GM18519 (cell line): ENCODE data around the gene FAM156B.
"Not testable (repeated sequence)": the region's sequence is repeated elsewhere in the genome, so short reads cannot be mapped to it uniquely, and the experiment has no call there.

ENCODE experiments used
- ATAC-seq: cut with Tn5 transposase; IDR thresholded peaks from one replicate; pipeline ENCODE4 v1.9.1; 2021; ENCODE audit warnings: mild to moderate bottlenecking, moderate library complexity; ENCODE audit not compliant: unreplicated experiment, low FRiP score

Gene FAM156B, protein sequence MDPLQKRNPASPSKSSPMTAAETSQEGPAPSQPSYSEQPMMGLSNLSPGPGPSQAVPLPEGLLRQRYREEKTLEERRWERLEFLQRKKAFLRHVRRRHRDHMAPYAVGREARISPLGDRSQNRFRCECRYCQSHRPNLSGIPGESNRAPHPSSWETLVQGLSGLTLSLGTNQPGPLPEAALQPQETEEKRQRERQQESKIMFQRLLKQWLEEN

DNA sequence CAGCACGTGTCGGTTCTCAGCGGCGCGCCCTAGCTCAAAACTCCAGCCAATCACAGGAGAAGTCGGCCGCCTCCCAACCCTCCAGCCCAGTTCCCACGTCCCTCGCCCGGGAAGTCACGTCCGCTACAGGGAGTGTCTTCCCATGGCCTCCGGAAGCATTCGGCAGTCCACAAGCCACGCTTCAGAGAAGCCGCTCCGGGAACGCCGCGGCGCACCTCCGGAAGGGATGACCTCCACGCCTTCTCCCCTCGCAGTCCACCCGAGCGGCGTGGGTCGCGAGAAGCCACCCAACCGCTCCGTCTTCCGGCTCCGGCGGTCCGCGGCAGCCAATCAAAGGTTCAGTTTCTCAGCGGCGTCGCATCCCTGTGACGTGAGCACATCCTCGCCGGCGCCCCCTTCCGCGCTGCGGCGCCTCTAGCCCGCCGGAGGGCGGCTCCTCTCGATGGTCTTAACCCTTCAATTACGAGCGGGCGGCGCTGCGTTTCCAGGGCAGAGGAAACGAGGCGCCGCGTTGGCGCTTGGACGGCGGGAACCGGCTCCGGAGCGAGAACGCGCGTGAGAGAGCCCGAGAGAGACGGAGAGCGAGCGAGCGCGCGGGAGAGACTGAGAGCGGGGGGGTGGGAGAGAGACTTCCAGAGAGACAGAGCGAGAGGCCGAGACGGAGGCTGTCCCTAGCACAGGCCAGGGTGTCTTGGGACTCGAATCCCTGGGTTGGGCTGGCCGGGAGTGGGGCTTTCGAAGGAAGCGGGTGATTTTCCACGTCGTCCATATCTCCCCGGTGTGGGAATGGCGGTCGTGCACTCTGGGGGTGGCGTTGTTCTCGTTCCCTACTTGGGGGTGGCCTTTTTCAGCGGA lies at the start of gene FAM156B:
FAM156B (plus strand) TSS at position 476 of the 855 bp plus-strand sequence. CDS start 9,896 bp downstream, outside the sequence.
- peak; percentile 77 for ATAC-seq

DNA sequence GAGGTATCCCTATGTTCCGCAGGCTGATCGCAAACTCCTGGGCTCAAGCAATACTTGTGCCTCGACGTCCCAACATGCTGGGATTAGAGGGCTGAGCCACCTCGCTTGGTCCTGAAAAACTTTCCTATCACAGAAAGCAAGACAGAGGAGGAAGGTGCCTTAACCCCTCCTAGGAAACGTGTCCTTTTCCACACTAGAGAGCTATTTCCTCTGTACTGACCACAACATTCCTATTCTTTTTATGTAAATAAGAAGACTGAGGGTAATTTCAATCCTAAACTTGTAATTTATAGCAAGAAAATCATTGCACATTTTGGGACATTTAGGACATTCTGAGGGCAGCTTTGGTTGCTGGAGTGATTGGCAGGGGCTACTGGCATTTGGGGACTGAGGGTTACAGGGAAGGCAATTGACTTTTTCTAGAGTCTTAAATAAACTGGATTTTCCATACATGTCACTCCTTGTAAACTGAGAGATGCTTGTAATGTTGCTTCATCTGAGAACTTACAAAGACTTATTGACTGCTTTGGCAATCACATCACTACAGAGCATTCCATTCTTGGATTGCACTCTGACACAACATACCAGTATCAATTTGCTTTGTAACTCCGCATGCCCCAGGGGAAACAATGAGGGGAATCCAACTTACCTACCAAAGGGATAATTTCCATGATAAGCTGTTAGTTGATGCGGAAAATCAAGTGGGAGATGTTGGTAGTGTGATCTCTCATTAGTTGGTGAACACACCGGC lies 44.8 kb upstream of the FAM156B start:
- ATAC-seq: no peak

DNA sequence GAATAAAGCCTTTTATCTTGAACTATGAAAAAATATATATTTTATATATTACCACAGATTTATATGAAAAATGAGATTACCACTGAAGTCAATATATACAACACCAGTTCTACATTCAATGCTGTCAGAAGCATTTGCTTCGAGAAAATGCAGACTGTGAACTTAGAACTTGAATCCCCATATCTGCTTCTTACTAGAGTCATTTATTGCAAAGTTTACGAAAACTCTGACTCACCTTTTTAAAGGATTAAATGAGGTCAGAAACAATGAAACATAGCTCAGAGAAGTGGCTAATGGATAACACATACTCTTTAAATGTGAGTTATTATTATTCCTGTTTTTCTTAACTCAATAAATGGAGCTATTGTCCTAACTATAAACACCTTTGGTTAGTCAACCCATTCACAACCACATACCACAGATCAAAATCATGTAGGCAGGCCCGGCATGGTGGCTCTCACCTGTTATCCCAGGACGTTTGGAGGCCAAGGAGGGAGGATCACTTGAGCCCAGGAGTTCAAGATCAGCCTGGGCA lies 40.1 kb upstream of the FAM156B start:
- ATAC-seq: not testable (repeated sequence)

- no peak for ATAC-seq
Measured at GRCh38 chrX:52865343-52865998, 31.7 kb upstream of the FAM156B start.

- ATAC-seq: no peak
Measured at GRCh38 chrX:52867610-52868348, 29.4 kb upstream of the FAM156B start, which contains the start of gene XAGE3. TSS of gene XAGE3 (minus strand) at chrX:52868083. CDS start at chrX:52867133, 950 bp downstream.

GRCh38 chrX:52870046-52870445 lies 27.1 kb upstream of the FAM156B start:
- no peak for ATAC-seq

DNA sequence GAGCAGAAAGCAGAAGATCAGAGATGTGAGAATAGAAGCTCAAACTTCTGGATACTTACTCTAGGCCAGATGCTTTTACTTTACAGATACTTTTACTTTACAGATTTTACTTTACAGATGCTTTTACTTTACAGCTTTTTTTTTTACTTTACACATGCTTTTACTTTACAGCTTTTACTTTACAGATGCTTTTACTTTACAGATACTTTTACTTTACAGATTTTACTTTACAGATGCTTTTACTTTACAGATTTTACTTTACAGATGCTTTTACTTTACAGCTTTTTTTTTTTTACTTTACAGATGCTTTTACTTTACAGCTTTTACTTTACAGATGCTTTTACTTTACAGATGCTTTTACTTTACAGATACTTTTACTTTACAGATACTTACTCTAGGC lies 23.3 kb upstream of the FAM156B start:
- not testable (repeated sequence) for ATAC-seq

- no peak for ATAC-seq
Measured at GRCh38 chrX:52874661-52875060, 22.5 kb upstream of the FAM156B start.

GRCh38 chrX:52875436-52875835 lies 21.7 kb upstream of the FAM156B start:
- not testable (repeated sequence) for ATAC-seq

DNA sequence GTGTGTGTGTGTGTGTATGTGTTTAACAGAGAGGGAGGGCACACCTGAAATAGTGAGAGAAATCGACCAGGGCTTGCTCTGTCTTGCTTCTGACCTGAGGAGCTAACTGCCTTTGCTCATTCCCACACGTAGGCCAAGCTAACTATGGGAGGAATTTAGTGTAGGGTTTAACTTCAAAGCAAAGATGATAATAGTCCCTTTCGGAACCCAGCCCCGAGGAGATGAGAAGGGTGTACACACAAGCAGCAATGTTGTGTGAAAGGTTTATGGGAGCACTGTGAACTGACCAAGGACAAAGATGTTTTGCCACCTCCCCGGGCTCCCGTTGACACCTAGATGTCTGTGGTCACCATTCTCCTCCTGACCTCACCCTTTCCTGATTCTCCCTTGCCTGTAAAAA lies 20.7 kb upstream of the FAM156B start:
- not testable (repeated sequence) for ATAC-seq

GRCh38 chrX:52887459-52887858 lies 9.7 kb upstream of the FAM156B start:
- ATAC-seq: not testable (repeated sequence)

DNA sequence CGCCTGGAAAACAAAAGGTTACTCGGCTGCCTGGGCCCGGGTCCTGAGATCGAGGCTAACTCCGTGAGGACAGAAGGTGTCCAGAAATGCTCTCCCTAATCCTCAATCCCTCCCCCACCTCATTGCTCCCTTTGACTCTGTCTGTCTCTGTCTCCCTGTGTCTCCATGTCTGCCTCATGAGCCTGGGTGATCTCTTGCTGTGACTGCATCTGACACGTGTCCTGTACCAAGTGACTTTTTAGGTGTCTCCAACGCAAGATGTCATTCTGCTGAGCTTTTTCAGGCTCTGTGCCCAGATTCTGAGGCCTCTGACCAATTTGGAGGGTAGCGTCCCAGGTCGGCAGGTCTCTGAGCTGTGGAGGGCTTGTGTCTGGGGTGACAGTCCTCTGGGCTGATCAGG lies 9.0 kb upstream of the FAM156B start:
- not testable (repeated sequence) for ATAC-seq

GRCh38 chrX:52896438-52896837 lies 692 bp upstream of the FAM156B start:
- ATAC-seq: peak; percentile 12

GRCh38 chrX:52905531-52905930 lies 8.4 kb downstream of the FAM156B start:
- ATAC-seq: not testable (repeated sequence)

DNA sequence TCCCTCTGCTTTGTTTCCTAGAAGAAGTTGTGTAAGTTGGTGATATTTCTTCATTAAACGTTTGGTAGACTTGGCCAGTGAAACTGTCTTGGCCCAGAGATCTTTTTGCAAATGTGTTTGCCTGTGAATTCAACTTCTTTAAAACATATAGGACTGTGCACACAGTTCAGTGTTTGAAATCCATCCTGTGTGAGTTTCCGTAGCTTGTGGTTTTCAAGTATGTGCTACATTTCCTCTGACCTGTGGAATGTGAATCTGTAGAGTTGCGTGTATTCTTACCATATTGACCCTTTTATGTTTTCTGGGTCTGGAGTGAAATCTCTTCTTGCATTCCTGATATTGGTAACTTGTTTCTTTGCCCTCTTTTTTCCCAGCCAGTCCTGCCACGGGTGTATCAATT lies 8.9 kb downstream of the FAM156B start:
- ATAC-seq: not testable (repeated sequence)

DNA sequence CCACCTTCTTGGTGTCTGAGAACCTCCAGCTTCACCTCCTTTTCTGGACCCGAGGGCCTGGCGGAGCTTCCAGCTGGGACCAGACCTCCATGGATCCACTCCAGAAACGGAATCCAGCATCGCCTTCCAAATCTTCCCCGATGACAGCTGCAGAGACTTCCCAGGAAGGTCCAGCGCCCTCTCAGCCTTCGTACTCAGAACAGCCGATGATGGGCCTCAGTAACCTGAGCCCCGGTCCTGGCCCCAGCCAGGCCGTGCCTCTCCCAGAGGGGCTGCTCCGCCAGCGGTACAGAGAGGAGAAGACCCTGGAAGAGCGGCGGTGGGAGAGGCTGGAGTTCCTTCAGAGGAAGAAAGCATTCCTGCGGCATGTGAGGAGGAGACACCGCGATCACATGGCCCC lies 10.0 kb downstream of the FAM156B start:
- not testable (repeated sequence) for ATAC-seq

GRCh38 chrX:52907900-52908299 lies 10.8 kb downstream of the FAM156B start:
- not testable (repeated sequence) for ATAC-seq

- not testable (repeated sequence) for ATAC-seq
Measured at GRCh38 chrX:52909313-52909969, 12.3 kb downstream of the FAM156B start.

DNA sequence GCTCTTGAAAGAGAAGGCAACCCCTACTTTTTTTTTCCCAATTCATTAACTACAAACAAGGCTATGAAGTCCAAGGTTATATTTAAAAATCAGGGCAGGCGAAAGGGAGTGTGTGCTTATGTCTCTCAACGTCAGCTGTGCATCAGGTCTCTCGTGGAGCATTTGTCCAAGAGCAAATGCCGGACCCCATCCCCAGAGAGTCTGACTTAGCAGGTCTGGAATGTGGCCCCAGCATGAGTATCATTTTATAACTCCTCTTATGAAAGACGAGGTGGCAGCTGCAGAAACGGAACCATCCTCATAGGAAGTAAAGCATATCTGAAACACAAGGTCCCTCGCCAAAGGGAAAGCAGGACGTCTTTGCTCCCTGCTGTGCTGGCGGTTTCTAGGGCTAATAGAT lies 16.6 kb downstream of the FAM156B start:
- not testable (repeated sequence) for ATAC-seq
